Measurements from ENCODE around the gene HOXC9.

Gene HOXC9

DNA sequence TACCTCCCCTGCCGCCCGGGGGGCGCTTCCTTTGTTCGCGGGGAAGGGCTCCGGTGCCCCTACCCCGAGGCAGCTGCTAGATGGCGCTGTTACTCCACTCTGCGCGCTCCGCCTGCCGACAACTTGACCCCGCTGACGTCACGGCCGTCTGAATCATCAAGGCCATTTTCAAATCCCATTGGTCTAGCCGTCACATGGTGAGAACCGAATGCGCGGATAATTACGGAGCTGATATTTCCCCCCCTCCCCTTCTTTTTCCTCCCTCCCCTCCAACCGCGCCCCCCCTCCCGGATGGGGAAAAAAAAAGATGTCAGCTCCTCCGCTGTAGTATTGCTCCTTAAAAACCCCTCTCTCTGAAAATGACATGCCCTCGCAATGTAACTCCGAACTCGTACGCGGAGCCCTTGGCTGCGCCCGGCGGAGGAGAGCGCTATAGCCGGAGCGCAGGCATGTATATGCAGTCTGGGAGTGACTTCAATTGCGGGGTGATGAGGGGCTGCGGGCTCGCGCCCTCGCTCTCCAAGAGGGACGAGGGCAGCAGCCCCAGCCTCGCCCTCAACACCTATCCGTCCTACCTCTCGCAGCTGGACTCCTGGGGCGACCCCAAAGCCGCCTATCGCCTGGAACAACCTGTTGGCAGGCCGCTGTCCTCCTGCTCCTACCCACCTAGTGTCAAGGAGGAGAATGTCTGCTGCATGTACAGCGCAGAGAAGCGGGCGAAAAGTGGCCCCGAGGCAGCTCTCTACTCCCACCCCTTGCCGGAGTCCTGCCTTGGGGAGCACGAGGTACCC lies 14.9 kb upstream of the HOXC9 start, which contains the start of gene HOXC10:
Gene HOXC10, plus strand, starts transcription at position 246 of the 791 bp plus-strand sequence. Its CDS starts 114 bp downstream, at position 360.
- in situ Hi-C loops (cut with MboI; ENCODE audit: low pct_unique_long_range_greater_than_20kb, low sequenced_read_pairs) = no loop called here
- DNase-seq = peak; percentile 93

DNA sequence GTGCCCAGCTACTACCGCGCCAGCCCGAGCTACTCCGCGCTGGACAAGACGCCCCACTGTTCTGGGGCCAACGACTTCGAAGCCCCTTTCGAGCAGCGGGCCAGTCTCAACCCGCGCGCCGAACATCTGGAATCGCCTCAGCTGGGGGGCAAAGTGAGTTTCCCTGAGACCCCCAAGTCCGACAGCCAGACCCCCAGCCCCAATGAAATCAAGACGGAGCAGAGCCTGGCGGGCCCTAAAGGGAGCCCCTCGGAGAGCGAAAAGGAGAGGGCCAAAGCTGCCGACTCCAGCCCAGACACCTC lies 14.3 kb upstream of the HOXC9 start:
- in situ Hi-C loops (cut with MboI; ENCODE audit: low pct_unique_long_range_greater_than_20kb, low sequenced_read_pairs) = no loop called here
- no peak for DNase-seq

DNA sequence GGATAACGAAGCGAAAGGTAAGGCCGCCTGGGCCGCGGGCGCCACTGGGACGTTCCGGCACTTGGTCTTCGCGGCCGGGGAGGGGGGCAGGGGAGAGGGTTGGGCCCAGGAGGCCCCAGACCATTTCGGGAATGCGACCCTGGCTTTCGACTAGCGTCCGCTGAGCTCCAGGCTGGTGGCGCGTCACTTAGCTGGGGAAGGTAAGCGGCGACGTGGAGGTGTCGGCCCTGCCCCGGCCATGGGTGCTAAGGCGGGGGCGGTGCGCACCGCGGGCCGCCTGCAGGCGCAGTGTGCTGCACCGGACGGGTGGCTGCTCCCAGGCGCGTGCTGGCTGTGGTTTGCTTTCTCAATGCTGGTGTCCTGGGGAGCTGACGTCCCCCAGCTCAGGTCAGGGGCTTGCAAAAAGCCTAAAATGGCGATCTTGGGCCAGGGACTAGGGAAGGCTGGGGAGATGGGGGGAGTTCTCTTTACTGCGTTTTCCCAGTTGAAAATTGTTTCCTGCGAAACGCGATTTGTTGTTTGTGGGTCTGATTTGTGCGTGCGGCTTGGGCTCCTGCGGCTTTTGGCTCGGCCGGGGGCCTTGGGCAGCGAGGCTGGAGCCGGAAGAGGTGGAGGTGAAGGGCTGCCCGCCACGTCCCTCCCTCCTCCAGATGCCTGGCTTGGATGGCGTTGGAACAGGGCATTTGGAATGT lies 13.8 kb upstream of the HOXC9 start:
- in situ Hi-C loops (cut with MboI; ENCODE audit: low pct_unique_long_range_greater_than_20kb, low sequenced_read_pairs) = no loop called here
- DNase-seq = peak; percentile 74

DNA sequence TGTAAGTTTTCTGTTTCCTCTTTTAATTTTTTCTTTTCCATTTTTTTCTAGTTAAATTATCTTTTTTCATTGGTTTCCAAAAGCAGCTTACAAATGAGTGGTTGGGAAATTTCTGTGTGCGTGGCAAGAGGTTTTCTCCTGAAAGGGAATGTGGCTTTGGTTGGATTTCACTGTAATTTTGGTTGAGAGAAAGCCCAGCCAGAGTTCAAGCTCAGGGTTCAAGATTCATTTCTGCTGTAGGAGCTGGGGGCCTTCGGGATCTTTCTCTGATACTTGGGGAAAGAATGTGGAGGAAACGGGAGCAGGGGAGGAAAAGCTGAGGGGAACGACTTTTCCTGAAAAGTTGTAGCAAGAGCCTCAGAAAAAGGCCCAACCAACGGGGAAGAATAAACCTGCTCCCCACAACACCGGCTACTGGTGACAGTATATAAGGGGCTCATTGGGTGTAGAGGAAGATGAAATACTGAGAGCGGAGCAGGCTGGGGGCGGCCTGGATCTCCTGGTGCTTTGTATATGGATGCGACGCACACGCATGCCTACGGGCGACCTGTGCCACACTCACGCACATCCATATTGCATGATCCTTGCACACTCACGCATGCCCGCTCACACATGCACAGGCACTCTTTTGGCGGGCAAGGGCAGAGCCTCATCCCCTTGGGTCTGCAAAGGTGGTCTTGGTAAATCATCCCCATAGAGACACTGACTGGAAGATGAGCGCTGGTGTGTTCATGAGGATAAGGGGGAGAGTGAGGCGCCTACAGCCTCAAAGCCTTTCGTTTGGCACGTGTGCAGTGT lies 13.1 kb upstream of the HOXC9 start:
- in situ Hi-C loops (cut with MboI; ENCODE audit: low pct_unique_long_range_greater_than_20kb, low sequenced_read_pairs) = no loop called here

DNA sequence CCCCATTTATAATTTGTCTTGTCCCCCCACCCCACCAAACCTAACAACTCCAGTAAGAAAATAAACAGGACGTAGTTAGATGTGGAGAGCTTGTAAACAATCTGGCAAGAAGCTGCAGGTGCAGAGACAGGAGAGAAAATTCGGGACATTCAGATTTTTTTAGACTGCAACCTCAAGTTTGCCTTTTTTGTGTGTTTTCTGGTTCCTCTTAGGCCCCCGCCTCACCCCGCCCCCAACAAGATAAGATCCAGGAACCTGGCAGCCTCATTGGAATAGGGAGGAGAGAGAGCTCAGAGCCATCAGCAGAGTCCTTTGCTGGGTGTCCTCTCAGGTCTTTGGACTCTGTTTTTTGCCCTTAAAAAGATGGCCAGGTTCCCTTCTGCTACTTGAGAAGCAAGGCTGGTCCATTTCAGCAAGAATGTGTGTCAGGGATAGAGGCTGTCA lies 12.2 kb upstream of the HOXC9 start:
- in situ Hi-C loops (cut with MboI; ENCODE audit: low pct_unique_long_range_greater_than_20kb, low sequenced_read_pairs) = no loop called here
- DNase-seq = peak; percentile 54

More for the DNA sequence above, 13.1 kb upstream of the HOXC9 start:
- no peak for DNase-seq

DNA sequence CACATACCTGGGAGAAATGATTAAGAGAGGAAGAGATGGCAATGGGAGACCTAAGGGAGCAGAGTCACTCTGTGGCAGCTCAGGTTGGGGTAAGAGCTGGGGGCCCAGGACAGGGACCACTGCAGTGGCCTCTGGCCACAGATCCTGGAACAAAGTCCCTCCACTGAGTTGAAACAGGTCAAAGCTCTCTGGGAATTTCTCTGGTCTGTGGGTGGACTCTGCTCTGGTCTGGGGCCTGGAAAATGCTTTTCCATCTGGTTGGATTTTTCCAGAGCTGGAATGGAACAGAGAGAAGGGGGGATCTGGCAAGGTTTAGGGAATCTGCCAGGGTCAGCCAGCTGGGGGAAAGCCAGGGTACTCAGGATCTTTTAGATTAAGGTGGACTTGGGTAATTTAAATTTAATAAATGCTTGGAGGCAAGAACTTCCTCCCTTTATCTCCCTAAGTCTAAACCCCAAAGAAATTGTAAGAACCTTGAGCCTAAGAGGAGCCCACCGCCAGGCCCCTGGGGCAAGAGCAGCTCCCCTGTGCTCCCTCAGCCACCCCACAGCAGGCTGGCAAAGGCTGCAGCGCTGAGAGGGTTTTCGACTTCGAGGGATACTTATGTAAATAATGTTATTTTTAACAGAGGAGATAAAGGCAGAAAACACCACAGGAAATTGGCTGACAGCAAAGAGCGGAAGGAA lies 11.3 kb upstream of the HOXC9 start:
- in situ Hi-C loops (cut with MboI; ENCODE audit: low pct_unique_long_range_greater_than_20kb, low sequenced_read_pairs) = no loop called here
- DNase-seq = no peak

DNA sequence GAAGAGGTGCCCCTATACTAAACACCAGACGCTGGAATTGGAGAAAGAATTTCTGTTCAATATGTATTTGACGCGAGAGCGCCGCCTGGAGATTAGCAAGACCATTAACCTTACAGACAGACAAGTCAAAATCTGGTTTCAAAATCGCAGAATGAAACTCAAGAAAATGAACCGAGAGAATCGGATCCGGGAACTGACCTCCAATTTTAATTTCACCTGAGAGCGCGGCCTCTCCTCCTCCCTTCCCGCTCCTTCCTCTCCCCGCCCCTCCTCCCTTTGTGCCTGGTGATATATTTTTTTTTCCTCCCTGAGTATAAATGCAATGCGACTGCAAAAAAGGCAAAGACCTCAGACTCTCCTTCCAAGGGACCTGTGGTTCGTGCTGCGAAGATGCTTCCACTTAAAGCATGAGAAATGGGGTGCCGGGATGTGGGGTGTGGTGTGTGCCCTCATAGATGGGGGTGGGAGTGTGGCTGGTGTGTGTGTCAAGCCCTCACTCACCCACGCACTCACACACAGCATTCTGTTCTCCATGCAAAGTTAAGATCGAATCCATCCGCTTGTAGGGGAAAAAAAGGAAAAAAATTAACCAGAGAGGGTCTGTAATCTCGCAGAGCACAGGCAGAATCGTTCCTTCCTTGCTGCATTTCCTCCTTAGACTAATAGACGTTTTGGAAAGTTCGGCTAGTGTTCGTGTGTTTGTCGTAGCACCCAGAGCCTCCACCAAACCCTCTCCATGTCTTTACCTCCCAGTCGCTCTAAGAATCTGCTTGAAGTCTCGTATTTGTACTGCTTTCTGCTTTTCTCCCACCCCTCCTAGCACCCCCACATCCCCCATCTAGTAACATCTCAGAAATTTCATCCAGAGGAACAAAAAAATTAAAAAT lies 10.5 kb upstream of the HOXC9 start:
- in situ Hi-C loops (cut with MboI; ENCODE audit: low pct_unique_long_range_greater_than_20kb, low sequenced_read_pairs) = no loop called here
- DNase-seq = peak; percentile 84

DNA sequence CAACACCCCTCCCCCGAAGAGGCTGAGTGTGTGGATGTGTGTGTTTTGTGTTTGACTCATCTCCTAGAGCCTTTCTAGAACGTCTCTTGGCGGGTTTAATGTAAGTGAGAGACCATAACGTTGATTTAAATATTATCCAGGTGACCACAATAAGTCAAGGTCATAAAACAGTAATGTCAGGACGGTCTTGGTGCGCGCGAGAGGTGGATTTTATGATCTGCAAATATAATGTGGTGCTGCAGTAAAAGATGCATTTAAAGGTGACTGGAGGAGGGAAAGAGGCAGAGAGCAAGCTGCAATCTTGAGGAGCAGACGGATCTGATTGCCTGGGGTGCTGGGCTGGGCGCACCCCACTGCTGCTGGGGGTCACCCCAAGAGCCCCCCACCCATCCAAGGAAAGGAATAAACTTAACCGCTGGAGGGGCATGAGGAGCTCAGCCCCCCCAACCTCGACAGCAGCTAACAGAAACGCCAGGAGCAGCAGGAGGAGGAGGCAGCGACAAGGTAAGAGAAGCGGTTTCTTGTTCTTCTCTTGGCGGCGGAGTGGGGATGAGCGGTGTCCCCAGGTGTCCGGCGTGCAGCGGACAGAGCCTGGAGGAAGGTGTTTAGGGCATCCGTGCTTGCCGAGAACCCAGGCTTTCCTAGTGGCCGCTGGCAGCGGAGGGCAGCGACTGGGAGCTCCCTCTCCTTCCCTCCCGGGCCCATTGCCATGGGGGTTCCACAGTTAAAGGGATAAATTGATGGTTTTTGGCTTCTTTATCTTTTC lies 9.5 kb upstream of the HOXC9 start:
- no peak for DNase-seq
- in situ Hi-C loops (cut with MboI; ENCODE audit: low pct_unique_long_range_greater_than_20kb, low sequenced_read_pairs) = no loop called here

DNA sequence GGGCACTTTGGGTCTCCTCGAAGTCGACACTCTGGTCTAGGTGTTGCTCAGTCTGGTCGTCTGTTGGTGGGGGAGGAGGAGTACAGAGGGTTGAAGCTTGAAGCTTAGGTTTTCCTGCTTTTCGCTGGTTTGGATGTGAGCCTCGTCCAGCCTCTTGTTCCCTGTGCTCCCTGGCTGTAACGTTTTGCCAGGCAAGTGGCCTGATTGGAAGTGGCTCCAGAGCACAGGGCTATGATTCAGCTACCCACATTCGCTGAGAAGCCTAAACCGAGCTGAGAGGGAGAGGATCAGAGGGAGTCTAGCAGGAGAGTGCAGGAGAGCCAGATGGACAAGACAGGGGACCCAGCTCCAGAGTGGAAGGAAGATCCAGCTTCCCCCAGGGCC lies 8.9 kb upstream of the HOXC9 start:
- in situ Hi-C loops (cut with MboI; ENCODE audit: low pct_unique_long_range_greater_than_20kb, low sequenced_read_pairs) = no loop called here

DNA sequence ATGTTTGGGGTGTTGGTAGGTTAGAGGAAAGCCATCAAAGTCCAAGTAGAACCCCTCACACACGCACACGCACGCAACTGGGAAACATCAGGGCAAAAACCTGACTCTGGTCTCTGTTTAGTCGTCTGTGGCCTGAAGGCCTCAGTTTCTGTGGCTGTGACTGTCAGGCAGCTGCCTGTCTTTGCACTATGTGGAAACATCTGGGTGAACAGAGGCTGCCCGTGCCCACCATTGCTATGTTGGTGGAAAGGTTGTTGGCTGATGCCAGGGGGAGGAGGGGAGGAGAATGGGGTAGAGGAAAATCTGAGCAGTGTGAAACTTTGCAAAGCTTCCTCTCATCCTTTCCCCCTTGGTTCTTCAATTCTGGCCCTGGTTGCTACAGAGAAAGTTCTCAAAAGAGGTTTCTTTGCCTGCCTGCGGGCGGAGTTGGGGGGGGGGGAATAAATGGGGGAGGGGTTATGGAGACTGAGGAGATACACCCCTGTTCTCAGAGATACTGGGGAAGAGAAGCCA lies 7.5 kb upstream of the HOXC9 start:
- in situ Hi-C loops (cut with MboI; ENCODE audit: low pct_unique_long_range_greater_than_20kb, low sequenced_read_pairs) = no loop called here
- DNase-seq = no peak

More for the DNA sequence above, 8.9 kb upstream of the HOXC9 start:
- DNase-seq = no peak

DNA sequence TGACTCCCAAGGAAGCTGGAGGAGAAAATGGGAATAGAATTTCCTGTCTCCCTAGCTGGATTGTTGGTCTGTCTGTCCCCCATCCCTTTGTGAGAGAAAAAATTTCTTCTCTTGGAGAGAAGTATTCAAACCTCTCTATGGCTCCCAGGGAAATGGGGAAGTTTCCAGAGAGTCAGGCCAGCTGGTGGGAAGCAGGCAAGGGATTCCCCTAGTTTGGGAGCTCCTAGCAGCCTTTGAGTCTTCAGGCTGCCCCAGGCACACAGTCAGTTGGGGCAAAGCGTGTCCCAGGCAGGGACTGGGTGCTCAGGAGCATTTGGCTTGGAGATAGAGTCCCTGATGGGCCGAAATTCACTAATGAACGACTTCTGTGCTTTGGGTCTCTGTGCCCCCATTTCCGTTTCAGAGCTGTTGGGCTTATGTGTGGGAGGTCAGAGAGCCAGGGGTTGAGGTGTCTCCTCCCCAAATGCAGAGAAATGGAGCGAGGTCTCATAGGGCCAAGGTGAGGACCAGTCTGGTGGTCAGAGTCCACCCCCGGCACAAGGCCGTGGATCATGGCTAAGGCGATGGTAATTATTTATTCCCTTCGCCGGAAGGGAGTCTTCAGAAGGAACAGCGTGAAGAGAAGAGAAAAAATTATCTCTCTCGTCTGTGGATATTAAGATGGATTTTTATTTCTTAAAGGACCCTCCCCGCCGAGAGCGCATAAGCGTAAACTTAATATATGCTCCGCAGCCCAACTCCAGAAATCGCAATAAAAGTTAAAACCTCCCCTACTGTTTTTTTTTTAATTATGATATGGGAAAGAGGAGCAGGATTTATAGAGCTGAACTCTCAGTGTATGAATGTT lies 6.6 kb upstream of the HOXC9 start:
- no peak for DNase-seq
- in situ Hi-C loops (cut with MboI; ENCODE audit: low pct_unique_long_range_greater_than_20kb, low sequenced_read_pairs) = no loop called here

DNA sequence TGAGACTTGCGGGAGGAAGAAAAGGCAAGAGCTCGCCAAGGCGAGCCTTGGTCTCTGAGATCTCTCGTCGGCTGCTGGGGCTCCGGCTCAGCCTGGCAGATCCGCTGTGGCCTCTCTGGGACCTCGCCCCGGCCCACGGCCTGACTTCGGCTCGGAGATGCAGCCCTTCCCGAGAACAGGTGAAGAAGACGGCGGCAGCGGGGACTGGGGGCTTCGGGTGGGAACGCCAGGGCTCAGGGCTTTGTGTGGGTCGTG lies 6.0 kb upstream of the HOXC9 start:
- no peak for DNase-seq
- in situ Hi-C loops (cut with MboI; ENCODE audit: low pct_unique_long_range_greater_than_20kb, low sequenced_read_pairs) = no loop called here

DNA sequence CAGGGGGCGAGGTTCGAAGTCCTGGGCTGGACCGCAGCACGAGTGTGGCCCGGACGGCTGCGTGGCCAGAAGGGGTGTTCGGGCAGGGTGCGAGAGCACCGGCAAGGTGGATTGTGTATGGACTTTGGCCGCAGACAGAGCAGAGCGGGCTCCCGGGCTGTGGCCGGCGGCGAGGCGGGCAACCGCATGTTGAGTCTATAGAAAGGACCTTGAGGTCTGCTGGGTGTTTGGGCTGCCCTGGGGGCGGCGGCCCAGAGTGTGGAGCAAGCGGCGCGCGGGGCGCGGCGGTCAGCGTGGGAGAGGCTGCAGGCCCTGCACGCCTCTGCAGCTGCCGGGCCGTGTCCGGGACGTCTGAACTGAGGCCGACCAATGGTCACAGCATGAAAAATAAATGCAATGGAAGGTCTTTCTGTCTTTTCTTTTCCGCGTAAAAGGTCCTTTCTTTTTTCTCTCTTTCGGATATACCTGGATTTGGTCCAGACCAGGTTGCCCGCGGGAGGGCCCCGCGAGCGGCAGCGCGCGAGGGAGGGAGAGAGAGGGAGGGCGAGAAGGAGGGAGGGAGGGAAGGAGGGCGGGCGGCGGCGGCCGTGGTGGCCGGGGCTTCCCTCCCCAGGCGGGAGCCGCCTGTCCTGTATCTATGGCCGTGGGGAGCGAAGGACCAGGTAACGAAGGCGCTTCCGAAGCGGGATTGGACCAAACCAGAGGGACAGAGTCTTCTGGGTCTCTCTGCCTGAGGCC lies 5.5 kb upstream of the HOXC9 start:
- in situ Hi-C loops (cut with MboI; ENCODE audit: low pct_unique_long_range_greater_than_20kb, low sequenced_read_pairs) = no loop called here
- DNase-seq = no peak

DNA sequence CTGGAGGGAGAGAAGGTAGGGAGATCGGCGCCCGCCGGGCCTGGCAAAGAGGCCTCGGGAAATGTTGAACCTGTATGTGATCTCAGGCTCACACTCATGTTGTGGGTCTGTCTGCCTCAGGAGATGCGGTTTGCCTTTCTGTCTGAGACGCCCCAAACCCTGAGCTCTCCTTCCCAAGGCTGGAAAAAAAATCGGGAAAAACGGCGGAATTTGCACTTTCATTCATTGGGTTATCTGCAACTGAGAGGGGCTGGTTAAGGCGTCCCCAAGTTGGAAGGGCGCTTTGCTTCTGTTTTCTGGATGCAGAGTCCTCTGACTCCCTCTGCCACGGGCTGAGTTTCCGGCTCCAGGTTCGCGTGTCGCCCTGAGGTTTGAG lies 5.0 kb upstream of the HOXC9 start:
- DNase-seq = no peak
- in situ Hi-C loops (cut with MboI; ENCODE audit: low pct_unique_long_range_greater_than_20kb, low sequenced_read_pairs) = no loop called here

DNA sequence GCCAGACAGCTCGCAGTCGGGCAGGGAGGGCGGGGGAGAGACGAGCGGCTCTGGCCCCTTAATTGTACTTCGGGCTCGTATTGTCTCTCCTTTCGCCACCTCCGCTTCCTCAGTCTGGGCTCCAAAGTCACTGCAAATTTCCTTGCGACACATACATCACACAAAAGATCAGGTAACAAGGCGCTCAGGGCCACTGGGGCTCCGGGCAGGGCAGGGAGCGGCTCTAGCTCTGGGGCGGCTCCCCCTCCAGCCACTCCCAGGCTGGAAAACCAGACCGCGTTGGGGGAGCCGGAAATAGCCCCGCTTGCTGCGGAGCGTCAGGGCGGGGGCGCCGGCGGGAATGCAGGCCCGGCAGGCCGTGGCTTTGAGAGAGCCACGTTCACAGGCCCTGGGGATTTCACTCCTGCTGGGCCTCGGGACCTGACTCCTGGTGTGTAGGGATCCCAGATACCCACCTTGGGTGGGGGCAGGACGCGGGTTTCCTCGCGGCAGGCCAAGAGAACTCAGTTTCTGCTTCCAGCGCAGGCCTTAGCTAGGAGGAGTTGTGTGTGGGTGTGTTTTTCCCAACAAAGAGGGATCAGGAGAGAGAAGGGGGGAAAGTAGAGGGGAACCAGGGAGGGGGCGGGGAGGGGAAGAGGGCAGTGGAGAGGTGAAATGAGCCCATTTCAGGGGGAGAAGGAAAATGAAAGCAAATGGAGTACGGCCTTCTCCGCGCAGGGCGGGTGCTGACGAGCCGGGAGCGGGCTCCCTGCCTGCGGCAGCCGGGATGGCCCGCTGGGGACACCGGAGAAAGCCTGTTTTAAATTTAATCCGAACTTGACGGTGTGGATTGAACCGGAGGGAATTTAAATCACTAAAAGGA lies 4.4 kb upstream of the HOXC9 start:
- in situ Hi-C loops (cut with MboI; ENCODE audit: low pct_unique_long_range_greater_than_20kb, low sequenced_read_pairs) = no loop called here
- peak; percentile 88 for DNase-seq

Measured in KBM-7 (cell line).